Stimulated activated naive CD4-positive, alpha-beta T cell treated with Interleukin-2 at 50 U/mL for 16 hours (primary cell): ENCODE measurements around the gene CLEC16A.

ENCODE experiments used
- DNase-seq: peaks from one replicate; lab custom pipeline; 2025; lab: John Stamatoyannopoulos, UW

CLEC16A gene

DNA sequence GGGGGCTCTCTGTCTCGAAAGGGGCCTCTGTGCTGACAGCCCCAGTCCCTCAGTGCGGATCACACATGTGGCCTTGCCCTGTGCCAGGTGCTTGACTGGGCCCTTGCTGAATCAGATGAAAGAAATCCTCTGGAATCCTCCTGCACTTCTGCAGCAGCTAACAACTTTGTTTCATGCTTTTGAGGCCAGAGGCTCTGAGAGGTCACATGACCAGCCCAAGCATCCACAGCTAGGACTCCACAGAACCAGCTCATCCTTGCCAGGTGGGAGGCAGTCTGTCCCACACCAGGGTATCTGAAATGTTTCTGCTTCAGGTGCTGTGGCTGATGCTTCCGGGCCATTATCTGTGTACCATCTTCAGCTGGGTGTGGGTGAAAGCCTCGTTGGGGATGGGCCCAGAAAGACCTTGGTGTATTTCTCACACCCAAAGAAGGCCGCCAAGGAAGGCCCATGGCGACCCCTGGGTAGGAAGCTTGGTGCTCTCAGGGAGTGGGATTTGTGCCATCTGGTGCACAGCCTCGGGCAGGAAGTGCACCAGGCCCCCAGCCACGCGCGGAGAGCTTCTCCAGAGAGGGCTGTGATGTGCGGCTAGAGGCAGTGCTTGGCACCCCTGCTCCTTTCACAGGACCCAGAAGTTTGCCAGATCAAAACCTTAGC lies 143.8 kb downstream of the CLEC16A start:
- peak; percentile 26 for DNase-seq

DNA sequence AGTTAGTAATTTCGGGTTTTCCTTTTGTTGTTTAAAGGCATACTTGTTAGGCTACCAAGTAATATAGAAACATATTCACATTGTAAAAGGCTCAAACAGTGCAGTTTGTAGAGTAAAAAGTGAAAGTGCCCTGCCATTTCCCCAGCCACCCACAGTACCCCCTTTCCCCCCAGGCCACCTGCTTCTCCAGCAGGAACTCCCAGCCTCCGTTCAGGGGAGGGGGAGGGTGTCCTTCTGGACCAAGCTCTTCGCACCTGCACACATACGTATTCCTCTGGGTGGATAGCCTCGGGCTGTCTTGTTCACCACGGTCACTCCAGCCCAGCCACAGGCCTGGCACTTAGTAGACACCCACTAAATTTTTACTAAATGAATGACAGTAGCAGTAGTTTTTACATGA lies 144.5 kb downstream of the CLEC16A start:
- DNase-seq, result no peak

DNA sequence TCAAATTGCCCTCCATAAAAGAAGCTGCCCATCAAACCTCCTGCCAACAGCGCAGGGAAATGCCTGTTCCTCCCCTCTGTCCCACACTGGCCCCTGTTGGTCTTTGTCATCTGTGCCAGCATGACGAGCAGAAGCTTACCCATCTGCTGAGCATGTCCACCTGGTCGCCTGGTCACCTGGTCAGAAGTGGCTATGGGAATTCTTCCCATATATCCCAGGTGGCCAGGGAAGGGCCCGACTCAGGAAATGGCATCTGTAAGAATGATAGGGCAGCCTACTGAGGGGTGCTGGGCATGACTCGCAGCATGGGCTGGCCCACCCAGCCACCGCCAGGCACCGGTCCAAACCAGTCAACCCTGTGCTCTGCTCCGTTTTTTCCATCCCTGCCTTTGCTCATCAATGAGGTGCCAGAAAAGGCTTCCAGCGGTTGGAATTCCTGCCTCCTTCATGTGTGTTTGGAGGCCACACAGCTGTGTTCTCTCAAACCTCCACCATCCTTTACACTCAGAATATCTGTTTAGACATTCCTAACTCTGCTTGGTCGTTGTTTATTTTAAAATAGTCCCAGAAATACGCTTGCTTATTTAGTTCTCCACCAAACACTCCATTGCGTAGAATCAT lies 145.2 kb downstream of the CLEC16A start:
- no peak for DNase-seq

DNA sequence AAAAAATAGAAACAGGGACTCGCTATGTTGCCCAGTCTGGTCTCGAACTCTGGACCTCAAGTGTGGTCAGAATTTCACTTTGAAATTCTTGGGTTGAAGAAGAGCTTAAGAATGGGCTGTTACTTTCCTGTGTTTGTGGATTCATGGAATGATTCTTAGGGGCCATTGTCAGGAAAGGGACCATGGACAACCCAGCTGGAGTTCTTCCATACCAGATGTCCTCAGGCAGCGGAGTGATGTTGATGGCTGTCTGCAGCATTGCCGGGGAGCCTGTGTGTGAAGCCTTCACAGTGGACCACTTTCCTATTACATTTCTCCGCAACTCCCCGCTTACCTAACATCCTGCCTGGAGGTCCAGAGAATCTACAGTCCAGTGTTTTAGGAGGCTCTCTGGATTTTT lies 145.9 kb downstream of the CLEC16A start:
- DNase-seq, result no peak

DNA sequence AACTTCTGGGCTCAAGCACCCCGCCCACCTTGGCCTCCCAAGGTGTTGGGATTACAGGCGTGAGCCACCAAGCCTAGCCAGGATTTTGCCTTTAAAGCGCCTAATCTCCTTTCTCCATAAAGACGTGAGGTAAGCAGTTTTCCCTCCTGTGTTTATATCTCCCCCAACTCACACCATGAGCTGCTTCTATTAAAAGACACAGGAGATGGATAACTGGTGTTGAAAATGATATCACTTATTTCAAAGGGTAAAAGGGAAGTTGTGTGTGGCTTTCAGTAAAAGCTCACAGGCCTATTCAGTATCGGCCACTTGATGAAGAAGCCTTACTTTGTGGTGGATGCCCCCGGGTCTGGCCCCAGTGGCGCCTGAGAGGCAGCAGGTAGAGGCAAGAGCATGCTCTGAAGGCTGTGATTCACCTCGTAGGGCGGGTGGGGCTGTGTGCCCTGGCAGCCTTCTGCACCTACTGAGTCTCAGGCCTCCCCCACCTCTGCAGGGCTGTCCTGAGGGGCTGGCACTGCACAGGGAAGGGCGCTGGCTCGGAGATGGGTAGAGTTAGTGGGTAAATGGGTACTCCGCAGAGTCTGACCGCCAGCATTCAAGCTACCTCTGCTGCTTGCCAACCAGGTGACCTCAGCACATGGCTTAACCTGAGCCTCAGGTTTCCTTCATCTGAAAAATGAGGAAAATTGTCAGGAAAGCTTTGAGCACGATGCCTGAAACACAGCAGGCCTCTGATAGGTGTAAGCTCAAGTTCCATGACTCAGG lies 146.8 kb downstream of the CLEC16A start:
- DNase-seq, result no peak

DNA sequence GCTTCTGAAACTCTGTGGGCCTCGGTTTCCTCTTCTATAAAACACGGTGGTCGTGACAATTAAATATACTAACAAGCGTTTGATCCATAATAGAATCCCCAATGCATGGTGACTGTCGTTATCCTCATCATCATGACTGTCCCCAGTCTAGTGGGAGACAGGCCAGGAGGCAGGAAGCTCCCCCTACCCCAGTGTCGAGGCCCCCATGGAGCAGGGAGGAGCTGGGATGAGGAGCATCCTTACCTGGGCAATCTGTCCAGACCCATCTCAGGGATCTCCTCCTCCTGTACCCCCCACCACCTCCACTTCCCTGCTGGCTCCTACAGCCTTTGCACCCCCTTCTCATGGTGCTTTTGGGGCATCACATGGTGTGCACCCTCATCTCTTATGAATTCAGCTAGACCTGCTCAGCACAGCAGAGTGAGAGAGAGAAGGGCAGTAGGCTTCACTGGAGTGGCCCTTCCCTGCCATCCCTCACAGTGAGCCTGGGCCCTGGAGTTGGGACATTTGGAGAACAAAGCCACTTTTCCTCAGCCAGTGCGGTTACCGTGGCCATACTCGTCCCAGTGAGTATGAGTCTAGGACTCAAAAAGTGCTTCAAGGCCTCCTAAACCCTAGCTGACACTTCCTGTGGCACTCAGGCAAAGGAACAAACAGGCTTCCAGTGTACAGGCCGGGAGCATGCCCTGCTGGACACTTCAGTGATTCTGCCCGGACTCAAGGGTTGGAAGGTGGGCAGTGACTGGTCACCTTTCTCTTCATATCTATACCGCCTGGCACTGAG lies 148.6 kb downstream of the CLEC16A start:
- no peak for DNase-seq

DNA sequence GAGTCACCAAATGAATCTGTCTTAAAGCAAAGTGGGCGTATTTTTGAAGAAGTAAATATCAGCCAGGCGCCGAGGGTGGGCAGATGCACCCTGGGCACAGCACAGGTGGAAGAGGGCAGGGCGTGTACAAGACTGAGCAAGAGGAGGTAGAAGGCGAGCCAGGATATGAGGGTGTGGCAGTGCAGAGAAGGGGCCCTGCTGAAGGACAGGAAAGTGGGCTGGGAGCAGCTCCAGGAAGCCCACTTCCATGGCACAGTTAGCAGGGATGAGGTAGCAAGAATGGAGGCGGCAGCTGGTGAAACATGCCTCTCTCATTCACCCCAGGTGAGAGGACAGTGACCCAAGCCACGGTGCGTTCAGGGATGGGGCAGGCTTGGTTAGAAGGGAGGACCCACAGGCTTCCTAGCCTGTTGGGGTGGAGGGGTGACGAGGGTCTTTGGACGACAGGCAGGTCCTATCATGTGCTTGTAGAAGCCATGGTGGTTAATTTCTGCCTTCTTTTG lies 149.3 kb downstream of the CLEC16A start:
- DNase-seq, result peak; percentile 3

DNA sequence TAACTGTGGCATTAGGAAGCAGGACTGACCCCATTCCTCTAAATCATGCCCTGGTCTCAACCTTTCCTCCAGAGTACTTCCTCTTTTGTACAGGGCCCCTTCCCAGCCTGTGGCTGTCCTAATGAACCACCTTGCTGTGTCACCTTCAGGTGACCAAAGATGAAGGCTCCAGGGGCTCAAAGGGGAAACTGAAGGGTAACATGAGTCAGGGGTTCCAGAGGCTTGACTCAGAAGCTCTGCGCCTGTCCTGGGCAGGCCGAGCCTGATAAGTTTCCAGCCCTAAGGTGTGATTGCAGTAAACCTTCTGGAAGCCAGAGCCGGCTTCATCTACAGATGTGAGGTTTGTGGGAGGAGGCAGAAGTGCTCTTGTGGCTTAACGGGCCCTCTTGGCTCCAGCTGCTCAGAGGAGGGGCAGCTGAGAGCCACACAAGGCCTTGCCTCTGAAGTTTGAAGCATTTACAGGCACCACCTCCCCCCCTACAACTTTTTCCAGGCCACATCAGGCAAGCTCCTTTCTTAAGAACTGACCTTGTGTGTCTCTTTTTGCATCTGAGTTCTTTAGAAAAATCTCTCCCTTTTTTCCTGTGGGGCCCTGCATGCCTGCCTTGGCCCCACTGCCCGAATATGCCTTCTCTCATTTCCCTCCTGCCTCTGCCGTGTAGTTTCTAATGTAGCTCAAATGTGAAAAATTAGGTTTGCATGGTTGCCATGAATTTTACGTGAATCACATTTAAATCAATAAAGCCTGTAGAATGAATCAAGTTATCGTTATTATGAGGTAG lies 149.9 kb downstream of the CLEC16A start:
- DNase-seq, result peak; percentile 63

DNA sequence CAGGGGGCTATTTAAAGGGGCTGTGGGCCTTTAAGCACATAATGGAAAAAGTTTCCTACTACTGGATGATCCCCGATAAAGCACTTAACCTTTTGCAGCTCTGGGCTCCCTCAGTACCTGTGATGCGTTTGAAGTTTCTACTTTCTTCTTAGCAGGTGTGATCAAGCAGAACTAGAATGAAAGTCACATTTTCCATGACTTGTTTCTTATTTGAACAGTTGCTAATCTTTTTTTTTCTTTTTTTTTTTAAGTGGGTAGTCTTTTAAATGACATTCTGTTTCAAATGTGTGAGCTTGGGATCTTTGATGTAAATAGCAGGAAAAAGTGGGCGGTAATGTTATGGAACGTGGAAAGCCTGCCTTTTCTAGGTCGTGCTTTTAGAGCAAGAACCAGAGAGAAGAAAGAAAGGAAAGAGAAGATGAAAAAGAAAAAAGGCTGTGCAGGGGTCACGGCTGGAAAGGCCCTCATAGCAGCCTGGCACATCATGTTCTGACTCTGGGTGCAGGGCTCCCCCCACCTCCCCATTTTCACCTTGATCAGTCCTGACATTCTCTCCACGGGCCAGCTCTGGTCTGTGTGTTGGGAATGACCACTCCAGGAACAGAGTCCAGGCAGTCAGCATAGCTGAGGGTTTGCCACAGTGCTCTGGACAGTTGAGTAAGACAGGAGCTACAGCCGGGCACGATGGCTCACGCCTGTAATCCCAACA lies 150.6 kb downstream of the CLEC16A start:
- peak; percentile 6 for DNase-seq

DNA sequence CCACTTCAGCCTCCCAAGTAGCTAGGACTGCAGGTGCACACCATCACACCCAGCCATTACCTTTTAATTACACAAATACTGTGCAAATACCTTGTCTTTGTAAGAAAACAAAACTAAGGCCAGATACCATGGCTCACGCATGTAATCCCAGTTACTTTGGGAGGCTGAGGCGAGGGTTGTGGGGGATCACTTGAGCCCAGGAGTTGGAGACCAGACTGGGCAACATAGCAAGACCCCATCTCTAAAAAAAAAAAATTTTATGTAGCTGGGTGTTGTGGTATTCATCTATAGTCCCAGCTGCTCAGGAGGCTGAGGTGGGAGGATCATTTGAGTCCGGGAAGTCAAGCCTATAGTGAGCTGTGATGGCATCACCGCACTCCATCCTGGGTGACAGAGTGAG lies 151.6 kb downstream of the CLEC16A start:
- DNase-seq, result no peak

DNA sequence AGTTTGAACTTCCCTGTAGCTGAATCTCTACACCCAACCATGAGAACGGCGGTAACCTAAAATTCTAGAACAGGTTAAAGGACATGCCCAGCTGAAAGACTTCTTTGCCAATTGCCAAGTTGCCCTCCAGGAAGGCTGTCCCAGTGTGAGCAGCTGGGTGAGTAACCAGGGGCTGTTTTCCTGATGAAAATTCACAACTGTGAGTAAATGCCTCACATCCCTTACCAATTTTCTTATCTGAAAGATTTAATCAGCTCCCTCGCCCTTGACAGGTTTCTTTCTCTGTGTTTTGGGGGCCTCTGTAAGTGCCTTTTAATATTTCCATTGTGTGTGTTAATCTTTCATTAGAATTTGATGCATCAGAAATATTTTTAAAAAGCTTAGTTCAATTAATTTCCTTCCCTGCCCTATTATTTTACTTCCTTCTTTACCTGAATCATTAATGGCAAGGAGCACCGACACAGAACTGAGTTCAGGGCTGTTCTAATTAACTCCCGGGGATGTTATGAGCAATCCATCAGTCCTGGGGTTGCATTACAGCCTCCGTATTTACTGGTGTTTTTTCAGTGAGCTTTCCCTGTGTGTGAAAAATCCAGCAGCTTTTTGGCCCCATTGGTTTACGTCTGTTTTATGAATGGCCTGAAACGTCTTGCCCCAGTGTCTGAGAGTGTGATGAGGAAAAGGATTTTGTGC lies 152.9 kb downstream of the CLEC16A start:
- no peak for DNase-seq

DNA sequence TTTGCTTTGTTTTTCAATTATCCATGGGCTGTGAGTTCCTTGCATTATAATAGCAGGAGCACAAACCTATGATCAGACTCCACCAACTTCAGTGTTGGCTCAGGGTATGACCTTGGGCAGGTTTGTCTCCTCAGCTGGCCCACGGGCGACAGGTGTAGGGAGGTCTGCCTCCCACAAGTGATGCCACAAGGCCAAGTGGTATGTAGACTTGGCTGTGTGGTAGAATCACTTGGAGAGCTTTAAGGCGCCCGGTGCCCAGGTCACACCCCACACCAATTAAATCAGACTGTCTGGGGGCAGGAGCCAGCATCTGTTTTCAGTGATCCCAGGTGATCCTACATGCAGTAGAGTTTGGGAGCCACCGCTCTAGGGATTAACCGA lies 153.4 kb downstream of the CLEC16A start:
- DNase-seq, result no peak

DNA sequence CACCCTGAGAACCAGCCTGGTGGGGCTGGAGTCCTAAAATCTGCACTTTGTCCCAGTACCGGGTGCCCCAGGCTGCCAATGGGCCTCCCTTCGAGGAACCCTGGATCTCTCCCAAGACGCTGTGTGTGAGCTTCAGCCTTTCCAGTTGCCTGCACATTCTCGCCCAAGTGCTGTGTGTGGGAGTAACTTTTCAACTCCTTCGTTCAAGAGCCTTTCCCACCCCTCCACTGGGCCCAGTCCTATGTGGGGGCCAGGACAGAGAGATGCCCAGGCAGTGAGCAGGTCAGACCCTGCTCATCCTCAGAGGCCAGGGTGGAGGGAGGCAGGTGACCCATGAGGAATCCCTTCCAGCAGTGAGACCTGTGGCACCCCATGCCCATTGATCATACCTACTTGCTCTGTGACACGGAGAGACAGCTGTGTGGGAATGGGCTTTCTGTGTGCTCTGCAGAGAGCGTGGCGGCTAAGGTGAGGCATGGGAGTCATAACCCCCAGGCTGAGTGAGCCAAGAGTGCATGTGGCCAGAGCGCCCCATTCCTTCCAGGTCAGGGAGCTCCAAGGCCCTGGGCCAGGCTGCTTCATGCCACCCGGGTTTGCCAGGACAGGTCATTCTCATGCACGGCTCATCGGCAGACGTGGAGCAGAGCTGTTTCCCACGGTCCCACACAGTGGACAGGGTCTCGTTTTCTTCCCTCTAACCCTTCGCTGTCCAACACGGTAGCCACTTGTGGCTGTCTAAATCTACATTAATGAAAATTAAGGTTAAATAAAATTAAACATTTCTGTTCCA lies 154.4 kb downstream of the CLEC16A start:
- no peak for DNase-seq

DNA sequence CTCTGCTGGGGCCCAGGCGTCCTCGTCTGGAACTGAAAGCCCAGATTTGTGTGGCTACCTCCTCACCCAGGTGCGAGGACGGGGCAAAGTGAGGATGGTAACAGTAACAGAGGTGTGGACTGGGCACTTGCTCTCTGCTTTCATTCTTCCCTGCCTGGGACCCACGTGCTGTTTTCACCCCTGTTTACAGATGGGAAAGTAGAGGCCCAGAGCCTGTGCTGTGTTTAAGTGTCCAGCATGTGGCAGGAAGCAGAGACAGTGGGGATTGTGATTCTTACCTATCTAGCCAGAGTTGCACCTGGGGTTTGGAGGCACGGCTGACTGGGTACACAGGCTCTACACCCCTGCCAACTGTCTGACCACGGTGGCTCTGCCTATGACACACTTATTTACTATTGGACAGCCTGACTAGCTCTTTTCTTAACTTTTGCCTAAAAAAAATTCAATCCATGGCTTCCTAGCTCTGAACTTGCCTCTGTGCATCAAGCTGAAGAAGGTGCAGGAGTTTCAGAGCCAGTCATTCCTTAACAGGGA lies 155.4 kb downstream of the CLEC16A start:
- DNase-seq, result no peak

DNA sequence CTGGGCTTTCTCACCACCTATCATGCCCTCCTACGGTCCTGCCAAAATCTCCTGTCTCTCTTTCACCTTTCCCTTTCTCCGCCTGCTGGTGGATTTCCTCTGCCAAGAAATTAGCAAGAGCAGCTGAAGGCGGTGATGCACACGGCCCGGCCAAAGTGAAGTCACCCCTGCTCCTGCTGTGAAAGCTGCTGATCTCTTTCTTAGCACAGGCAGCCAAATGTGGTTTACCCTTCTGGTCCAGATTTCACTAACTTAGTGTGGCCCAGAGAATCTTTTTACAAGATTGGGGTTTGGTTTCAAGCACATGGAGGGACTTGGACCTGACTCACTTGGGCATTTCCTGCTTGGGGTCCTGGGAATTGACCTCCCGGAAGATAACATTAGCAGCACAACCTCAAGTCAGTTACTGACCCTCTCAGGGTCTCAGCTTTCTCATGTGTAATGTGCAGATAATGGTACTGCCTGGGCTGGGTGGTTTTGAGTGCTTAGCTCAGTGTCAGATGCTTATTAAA lies 155.9 kb downstream of the CLEC16A start:
- DNase-seq, result peak; percentile 61

DNA sequence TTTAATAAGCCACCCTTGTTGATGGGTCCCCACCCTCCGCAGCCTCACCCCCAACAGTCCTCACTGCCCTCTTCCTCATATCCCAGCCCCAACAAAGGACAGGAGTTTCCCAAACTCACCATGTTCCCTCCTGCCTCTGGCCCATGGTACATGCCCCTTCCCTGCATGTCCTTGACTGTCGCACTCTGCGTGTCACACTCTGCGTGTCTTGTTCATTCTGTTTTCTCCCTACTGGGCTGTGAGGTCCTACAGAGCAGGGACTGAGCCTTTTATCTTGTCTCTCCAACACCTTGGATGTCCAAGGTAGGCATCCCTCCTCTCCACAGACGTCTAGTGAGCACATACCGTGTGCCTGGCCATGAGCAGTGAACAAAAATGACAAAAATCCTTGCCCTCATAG lies 156.9 kb downstream of the CLEC16A start:
- no peak for DNase-seq

DNA sequence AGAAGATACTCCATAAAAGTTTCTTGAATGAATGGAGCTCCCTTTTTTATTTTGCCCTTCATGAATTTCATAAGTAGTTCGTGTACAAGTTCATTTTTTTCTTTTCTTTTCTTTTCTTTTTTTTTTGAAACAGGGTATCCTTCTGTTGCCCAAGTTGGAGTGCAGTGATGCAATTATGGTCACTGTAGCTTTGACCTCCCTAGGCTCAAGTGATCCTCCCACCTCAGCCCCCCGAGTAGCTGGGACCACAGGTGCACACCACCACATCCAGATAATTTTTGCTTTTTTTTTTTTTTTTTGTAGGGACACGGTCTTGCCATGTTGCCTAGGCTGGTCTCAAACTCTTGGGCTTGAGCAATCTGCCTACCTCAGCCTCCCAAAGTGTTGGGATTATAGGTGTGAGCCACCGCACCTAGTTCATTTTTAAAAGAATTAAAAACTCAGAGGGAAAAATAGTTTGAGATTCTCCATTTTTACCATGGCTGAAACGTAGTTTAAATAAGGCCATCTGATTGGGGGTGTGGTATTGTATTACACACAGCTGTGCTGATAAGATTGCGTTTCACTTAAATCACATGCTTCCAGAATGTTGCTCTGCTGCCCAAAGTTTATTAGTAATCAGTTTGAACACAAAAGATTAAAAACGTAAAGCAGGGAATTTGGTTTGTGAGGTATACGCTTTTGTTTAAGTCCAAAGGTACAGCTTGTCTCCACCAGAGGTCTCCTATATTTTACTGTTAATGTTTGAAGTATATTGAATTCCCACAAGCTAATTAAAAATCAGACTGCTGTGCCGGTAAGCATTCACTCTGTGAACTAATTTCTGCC lies 157.5 kb downstream of the CLEC16A start:
- no peak for DNase-seq

DNA sequence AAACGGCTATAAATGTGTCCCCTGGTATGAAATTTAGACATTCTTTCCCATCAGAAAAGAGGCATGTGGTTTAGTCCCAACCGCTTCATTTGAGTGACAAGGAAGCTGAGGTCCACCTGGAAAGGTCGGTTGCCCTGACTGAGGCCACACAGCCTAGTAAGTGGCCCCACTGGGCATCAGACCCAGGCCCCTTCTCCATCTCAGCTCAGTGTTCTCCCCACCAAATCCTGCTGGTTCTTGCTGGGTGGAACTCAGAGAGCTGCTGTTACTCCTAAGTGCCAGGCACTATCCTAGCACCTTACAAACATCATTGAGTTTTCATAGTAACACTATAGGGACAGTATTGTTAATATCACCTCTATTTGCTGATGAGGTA lies 158.1 kb downstream of the CLEC16A start:
- DNase-seq, result no peak
